ENCODE measurements around the gene IL1RAPL1.

Gene IL1RAPL1

DNA sequence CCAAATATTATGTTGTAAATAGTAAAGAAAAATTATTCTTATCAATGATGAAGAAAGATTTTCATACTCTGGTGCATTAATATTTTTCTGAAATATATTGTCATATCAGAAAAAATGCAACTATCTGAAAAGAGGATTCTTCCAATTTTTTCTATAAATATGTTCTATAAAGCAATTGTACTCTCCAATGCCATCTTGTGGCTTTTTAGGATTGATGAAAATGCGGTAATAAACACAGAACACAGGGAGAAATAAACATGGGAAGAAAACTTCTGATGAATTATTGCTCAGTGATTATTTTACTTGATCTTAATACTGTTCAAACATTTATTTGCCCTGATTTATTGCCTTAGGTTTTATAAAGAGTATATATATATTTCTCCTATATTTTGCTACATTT is 215.4 kb downstream of the IL1RAPL1 start:
- DNase-seq: no peak

GRCh38 chrX:28835991-28836390 is 248.7 kb downstream of the IL1RAPL1 start:
- DNase-seq: no peak

- DNase-seq: no peak
These were observed 256.6 kb downstream of the IL1RAPL1 start for GRCh38 chrX:28843817-28844216.

GRCh38 chrX:28847423-28847822 is 260.2 kb downstream of the IL1RAPL1 start:
- DNase-seq: peak; percentile 17

- no peak for DNase-seq
These were observed 261.5 kb downstream of the IL1RAPL1 start for GRCh38 chrX:28848707-28849106.

- DNase-seq: no peak
These were observed 263.7 kb downstream of the IL1RAPL1 start for GRCh38 chrX:28850955-28851354.

- DNase-seq: no peak
These were observed 264.6 kb downstream of the IL1RAPL1 start for GRCh38 chrX:28851871-28852270.

DNA sequence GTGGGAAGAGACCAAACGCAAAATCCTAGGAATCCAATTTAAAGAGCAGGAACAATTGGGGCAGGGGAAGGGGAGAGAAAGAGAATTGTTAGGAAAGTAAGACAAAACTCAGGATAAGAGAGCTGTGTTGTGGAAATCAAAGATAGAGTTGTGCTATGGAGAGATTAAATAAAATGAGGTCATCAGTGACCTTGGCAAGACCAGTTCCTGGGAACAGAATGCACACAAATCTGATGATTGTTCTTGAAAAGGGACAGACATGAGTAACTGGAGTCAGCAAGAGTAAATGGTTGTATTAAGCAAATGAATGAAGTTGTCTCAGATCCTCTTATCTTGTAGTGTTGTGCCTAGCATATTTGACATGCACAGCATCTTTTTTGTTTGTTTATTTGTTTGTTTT is 267.4 kb downstream of the IL1RAPL1 start:
- DNase-seq: no peak

GRCh38 chrX:28876408-28876807 is 289.2 kb downstream of the IL1RAPL1 start:
- DNase-seq: no peak

DNA sequence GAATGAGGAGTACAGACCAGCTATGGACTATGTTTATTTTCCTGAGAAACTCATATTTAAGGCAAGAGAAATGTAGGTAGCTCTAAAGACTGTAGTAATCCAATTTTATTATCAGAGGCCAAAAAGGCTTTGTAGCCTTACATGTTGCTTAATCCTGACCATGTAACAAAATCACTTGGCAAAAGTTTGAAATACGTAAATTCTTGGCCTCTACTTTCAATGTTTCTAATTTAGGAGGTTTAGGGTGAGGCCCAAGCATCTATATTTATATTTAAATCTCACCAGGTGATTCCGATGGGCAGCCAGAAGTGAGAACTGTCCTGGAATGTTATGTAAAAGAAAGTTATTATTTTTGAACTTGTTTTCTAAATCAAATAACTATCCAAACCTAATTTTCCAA is 289.7 kb downstream of the IL1RAPL1 start:
- no peak for DNase-seq

GRCh38 chrX:28880136-28880535 is 292.9 kb downstream of the IL1RAPL1 start:
- DNase-seq: peak; percentile 20

GRCh38 chrX:28884823-28885222 is 297.6 kb downstream of the IL1RAPL1 start:
- no peak for DNase-seq

DNA sequence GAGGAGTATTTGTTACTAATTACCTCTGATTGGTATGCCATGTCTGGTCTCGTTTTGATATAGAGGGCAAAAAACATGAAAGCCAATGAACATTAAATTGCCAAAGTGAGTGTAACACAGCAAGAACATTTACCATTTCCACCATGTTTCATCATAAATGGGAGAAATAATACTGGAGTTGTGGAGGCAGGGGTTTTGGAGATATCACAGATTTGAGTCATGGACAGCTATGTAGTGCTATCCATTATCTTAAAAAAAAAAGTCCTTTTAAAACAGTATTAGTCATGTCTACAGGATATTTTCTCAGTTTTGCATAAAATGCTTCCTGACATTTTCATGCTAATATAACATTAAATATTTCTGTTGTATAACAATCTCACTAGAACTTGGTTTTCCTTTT is 301.2 kb downstream of the IL1RAPL1 start:
- no peak for DNase-seq

- no peak for DNase-seq
These were observed 302.4 kb downstream of the IL1RAPL1 start for GRCh38 chrX:28889591-28890090.

GRCh38 chrX:28901637-28902036 is 314.4 kb downstream of the IL1RAPL1 start:
- no peak for DNase-seq

- DNase-seq: peak; percentile 14
These were observed 323.2 kb downstream of the IL1RAPL1 start for GRCh38 chrX:28910487-28910886.

DNA sequence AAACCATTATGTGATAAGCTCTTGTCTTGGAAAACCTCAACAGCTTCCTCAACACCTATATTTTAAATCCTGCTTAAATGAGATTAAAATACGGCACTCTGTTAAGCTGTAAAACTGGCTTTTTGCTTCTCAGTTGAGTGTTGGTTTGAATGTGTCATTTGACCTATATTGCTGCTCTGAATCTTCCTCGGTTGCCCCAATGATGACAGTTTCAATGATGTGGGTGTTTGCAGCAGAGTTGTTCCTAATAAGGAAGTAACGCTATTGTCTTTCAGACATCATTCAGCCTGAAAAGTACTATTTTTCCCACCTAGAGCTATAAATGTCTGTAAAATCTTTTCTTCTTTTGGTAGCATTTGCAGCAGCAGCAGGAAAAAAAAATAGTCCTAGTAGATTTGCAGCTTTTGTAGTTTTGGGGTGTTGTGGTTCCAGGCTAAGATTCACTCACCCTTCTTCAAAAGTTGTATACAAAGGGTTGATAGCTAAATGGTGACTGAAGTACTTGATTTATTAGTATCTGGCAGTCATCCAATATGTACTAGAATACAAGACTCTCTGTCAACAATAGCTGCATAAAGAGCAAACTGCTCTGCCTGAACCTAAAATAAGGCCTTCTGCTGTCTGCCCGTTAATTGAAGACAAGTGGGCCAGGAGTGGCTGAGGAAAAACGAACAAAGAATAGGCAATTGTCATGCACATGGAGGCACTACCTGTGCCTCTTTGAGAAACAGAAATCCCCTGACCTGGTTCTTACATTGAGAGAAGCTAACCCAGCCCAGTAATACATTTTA is 333.1 kb downstream of the IL1RAPL1 start:
- no peak for DNase-seq

DNA sequence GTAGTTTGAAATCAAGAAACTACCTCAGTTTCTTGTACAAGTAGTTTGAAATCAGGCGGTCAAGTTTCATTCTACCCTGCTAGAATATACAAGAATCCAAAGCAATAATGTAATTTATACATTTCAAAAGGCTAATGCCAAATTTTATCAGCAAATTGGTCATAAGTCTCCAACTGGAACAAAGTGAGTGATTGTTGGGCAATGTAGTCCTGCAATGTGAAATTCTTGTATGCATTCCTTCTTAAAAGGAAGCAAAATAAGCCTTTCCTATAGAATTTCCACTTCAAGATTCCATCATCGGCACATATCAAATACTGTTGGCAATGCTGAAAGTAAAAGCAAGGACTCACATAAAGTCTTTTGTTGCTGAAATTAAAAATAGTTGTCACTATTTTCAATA is 334.9 kb downstream of the IL1RAPL1 start:
- no peak for DNase-seq

- DNase-seq: no peak
These were observed 359.6 kb downstream of the IL1RAPL1 start for GRCh38 chrX:28946846-28947245.

- no peak for DNase-seq
These were observed 372.8 kb downstream of the IL1RAPL1 start for GRCh38 chrX:28960063-28960462.

- DNase-seq: no peak
These were observed 379.1 kb downstream of the IL1RAPL1 start for GRCh38 chrX:28966331-28966730.

DNA sequence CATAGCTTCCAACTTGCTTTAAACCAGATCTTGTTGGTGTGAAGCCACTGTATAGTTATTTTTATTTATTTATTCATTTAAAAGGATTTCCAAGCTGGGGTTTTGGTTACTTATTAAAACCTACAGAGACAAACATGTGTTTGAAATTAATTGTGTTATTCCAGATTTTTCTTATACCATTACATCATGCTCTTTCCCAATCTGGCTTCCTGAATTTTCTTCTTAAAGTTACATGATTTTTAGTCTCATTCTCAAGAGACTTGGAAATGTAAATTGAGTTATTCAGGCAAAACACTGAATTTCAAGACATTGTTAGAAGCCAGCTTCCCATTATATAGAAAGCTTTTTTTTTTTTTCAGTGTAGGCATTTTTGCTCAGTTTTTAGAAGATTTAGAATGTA is 381.9 kb downstream of the IL1RAPL1 start:
- no peak for DNase-seq

- DNase-seq: no peak
These were observed 392.6 kb downstream of the IL1RAPL1 start for GRCh38 chrX:28979877-28980276.

DNA sequence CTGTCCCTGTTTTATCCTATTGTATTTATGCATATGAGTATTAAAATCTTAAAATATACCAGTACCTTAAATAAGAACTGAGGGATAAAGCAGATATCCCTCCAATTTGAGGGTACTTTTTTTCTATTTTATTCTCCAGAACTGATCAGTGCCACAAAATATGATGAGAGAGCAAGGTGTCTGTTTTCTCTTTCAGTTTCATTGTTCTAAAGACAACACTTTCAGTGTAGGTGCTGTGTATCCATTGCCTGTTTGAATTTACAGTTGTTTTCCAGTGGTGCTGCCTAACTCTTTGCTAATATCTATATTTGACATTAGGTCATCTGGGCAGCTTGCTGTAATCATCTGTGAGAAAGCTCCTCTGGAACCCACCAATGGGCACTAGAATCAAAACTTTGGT is 394.7 kb downstream of the IL1RAPL1 start:
- no peak for DNase-seq

DNA sequence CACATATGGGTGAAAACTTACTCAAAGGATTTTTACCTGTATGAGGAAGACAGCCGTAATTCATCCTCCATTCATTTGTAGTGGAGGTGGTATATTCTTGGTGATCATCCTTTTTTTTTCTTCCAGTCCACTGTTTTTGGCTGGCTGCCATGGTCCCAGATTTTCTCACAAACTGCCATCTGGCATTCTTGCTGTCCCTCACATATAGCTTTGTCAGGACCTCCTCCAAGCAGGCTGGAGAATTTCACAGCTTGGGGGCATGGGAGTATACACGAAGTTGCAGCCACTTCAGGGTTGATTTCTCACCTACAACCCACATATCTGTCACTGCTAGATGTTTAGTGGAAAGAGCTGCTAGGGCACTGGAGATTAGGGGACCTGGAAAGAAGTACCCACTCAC is 401.0 kb downstream of the IL1RAPL1 start:
- DNase-seq: no peak

All from kidney glomerular epithelial cell (primary cell).